Gastrocnemius medialis (tissue), 4 donors: ENCODE data around the gene MYLIP.

Source experiments
- POLR2A ChIP-seq, 2 donors: fragments of 450-650 bp; IDR thresholded peaks; one replicate each; pipeline ENCODE4 v1.6.1; 2017; ENCODE audit warnings: antibody characterized with exemption in 2 of 2, mild to moderate bottlenecking in 2 of 2, moderate library complexity in 2 of 2
- TF ChIP-seq, protein P1 (sequence below), 5 experiments: fragments of 450-650 bp in 3 of 5; fragments of 200-600 bp in 2 of 5; sonication (generic) in 2 of 5; IDR thresholded peaks in 4 of 5; conservative IDR thresholded peaks in 1 of 5; 1 replicate in 4 of 5; 2 replicates in 1 of 5; pipeline ENCODE4 v1.5.1; 2016 to 2019; ENCODE audit warnings: antibody characterized with exemption in 5 of 5, mild to moderate bottlenecking in 3 of 5, moderate library complexity in 3 of 5

DNA sequence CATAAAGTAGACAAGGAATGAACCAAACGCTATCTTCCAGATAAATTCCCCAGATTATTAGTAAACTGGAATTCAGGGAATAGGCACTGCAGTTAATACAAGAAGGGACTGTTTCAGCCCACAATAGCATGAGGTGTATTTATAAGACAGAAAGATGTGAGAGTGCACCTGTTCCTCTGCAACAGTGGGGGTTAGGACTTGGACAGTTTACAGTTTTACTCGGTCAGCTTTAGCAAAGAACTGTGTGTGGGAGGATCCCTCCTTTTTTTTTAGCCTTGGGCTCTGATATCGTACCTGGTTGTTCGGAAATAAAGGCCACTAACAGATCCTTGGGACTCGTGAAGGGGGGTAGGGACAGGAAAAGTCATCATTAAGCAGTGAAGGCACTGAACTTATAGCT is 2.0 kb upstream of the MYLIP start:
- TF ChIP-seq, protein P1, sequence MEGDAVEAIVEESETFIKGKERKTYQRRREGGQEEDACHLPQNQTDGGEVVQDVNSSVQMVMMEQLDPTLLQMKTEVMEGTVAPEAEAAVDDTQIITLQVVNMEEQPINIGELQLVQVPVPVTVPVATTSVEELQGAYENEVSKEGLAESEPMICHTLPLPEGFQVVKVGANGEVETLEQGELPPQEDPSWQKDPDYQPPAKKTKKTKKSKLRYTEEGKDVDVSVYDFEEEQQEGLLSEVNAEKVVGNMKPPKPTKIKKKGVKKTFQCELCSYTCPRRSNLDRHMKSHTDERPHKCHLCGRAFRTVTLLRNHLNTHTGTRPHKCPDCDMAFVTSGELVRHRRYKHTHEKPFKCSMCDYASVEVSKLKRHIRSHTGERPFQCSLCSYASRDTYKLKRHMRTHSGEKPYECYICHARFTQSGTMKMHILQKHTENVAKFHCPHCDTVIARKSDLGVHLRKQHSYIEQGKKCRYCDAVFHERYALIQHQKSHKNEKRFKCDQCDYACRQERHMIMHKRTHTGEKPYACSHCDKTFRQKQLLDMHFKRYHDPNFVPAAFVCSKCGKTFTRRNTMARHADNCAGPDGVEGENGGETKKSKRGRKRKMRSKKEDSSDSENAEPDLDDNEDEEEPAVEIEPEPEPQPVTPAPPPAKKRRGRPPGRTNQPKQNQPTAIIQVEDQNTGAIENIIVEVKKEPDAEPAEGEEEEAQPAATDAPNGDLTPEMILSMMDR (IDR thresholded peaks at IDR 0.05 in 4 of 5, conservative IDR thresholded peaks at IDR 0.05 in 1 of 5): no peak
- TF ChIP-seq POLR2A (IDR thresholded peaks at IDR 0.05): no peak
